ENCODE measurements around the gene LCP1.

LCP1 gene

GRCh38 chr13:46094478-46094877 is 87.5 kb downstream of the LCP1 start:
- DNase-seq: no peak

DNA sequence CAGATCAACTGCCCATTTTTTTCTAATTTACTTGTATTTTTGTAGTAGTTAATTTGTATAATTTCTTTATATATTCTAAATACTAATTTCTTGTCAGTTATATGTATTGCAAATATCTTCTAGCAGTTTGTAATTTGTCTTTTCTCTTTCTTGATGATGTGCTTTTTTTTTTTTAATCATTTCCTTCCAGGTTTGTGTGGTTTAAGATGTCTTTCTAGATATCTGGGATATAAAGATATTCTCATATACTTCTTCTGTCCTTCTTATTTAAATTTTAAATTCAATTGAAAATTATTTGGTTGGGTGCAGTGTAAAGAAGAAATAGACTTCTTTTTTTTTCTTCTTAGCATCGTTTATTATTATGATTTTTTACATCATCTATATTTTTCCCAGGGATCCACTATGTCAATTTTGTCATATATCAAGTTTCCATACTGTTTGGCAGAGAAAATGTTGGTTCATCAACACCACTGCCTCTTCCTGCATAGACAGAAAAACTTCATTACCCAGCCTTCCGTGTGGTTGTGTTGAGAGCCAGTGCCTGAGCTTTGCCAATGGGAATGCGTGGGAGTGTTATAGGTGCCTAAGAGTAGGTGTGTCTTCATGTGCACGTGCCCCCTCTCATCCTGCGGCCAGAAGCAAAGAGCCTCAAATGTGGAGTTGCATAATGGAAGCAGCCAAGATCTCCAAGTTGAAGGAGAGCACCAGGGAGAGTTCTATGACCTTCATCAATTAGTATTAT is 93.0 kb downstream of the LCP1 start:
- DNase-seq: no peak

DNA sequence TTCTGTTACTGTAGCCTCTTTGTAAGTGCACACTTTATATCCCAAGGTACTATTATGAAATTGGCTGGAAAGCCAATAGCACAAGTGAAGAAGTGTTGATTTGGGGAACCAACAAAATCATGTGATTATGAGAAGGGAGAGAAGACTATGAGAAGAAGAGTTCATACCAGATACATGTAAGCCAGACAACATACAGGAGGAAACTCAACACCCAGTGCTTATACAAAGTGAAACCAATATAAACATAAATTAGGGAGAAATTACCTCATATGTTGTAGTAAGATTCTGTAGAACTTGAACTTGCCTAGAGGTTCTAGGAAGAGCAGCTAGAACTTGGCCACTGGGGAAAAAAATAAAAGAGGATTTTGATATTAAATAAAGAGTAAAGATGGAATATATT is 94.5 kb downstream of the LCP1 start:
- DNase-seq: no peak

- no peak for DNase-seq
Measured at GRCh38 chr13:46086985-46087384, 95.0 kb downstream of the LCP1 start.

DNA sequence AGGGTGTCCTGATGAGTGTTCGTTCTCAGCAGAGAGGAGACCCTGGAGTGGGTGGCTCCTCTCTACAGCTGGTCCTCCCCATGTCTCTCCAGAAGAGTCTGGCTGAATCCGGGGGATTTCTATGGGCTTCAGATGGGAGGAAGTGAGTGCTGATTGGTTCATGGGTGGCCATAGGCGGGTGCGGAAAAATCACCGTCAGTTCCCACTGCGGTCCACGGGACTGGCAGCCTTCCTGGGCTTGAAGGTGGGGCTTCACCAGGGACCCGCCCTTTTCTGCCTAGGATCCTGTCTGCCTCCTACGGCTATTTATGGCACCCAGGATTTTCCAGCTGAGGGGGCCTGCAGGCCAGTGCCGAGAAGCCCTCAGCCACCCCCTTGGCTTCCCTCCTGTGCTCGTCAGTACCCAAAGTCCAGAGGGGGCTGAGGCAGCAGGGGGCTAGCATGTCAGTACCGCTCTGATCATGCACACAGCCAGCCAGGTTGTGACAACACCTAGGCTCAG is 95.5 kb downstream of the LCP1 start:
- DNase-seq: no peak

GRCh38 chr13:46085737-46086136 is 96.2 kb downstream of the LCP1 start:
- no peak for DNase-seq

DNA sequence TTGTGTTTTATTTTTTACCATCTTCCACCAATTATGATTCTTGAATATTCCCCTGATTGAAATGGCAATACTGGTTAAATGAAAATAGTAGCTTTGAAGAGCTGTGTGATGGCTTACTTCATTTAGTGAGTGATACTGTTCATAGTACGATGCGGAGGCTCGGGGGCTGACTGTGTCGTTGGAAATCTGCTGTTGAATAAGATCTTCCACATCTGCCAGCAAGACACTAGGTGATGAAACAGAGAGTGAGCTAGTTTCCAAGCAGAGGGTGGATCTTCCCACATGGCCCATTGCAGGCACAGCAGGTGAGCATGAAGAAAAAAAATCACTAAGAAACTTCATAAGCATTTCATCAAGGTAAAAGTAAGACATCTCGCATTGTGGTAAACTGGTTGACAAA is 99.7 kb downstream of the LCP1 start:
- no peak for DNase-seq

DNA sequence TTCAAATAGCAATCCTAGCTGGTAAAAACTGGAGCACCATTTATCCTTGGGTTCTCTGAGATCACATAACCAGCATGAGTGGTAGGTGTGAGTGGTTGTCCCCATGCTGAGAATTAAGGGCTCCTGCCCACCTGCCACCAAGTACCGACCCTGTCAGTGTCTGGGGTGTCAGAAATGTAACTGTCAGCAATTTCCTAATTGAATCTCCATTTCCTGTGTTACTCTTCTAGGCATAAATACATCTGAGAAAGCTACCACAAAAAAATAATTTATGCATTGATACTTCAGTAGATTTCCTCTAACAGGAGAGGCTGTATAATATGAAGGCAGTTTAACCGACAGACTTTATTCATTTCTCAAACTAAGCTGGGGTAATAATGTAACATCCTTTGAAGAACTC is 102.2 kb downstream of the LCP1 start:
- no peak for DNase-seq

- DNase-seq: no peak
Measured at GRCh38 chr13:46077265-46077664, 104.7 kb downstream of the LCP1 start.

DNA sequence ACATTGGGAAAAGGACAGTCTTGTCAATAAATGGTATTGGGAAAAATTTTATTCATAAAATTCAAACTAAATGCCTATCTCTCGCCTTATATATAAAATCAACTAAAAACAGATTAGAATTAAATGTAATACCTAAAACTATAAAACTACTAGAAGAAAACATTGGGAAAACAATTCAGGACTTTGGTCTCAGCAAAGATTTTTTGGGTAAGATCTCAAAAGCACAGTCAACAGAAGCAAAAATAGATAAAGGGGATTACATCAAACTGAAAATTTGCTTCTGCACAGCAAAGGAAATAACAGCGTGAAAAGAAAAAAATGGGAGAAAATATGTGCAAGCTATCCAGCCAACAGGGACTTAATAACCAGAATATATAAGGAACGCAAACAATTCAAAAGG is 105.2 kb downstream of the LCP1 start:
- no peak for DNase-seq

Data from activated T-cell treated with anti-CD3 and anti-CD28 coated beads for 4 hours (primary cell).